Epithelial cell of esophagus (primary cell): ENCODE measurements around the gene COL1A1.

Experiments used
- DNase-seq: peaks from one replicate; pipeline ENCODE4 v3.0.0; 2010; ENCODE audit warnings: low read depth
- H3K4me3 ChIP-seq: 2 replicates; pipeline ENCODE4 v1.5.1; 2011; ENCODE audit warnings: mild to moderate bottlenecking, low read length, control low read depth
- TF ChIP-seq, protein P1 (sequence below): IDR thresholded peaks from 2 replicates; pipeline ENCODE4 v1.5.1; 2011; ENCODE audit warnings: low read depth, mild to moderate bottlenecking, low read length, control low read depth, inconsistent platforms; ENCODE audit not compliant: insufficient read depth; ENCODE audit errors: missing control alignments

The COL1A1 gene

DNA sequence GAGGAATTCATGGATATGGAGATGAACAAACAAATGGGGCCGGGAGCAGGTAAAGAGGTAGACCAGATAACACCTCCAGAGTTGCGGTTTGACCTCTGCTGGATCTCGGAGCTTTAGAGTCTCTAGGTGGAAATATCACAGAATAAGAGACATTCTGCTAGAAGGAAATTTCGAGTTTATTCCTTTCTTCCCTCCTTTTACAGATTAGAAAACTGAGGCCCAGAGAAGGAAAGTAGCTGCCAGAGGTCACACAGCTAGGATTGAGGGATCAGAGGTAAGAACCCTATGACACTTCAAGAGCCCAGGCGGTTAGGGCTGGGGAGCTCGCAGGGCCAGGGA, 7.7 kb upstream of the COL1A1 start:
- TF ChIP-seq, protein P1, sequence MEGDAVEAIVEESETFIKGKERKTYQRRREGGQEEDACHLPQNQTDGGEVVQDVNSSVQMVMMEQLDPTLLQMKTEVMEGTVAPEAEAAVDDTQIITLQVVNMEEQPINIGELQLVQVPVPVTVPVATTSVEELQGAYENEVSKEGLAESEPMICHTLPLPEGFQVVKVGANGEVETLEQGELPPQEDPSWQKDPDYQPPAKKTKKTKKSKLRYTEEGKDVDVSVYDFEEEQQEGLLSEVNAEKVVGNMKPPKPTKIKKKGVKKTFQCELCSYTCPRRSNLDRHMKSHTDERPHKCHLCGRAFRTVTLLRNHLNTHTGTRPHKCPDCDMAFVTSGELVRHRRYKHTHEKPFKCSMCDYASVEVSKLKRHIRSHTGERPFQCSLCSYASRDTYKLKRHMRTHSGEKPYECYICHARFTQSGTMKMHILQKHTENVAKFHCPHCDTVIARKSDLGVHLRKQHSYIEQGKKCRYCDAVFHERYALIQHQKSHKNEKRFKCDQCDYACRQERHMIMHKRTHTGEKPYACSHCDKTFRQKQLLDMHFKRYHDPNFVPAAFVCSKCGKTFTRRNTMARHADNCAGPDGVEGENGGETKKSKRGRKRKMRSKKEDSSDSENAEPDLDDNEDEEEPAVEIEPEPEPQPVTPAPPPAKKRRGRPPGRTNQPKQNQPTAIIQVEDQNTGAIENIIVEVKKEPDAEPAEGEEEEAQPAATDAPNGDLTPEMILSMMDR: no peak
- no peak overlapping the region for H3K4me3 ChIP-seq
- no peak for DNase-seq

DNA sequence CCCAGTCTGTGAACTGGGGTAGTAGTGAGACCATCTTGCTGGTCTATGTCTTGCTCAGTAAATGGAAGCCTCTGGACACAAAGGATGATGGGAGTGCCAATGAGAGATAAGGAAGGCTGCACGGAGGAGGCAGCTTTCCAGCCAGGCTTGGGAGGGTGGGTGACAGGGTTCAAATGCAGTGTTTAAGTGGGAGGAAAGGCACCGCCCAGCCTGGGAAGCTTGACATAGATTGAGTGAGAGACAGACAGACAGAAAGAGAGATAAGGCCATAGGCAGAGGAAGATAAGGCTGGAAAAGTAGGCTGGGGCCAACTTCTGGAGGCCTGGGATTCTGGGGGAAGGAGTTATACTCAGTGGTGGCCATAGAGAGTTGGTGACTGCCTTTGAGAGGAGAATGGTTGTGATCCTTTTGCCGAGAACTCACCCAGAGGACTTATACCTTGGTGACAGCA, 7.2 kb upstream of the COL1A1 start:
- no peak for DNase-seq
- TF ChIP-seq, protein P1: no peak
- no peak overlapping the region for H3K4me3 ChIP-seq

DNA sequence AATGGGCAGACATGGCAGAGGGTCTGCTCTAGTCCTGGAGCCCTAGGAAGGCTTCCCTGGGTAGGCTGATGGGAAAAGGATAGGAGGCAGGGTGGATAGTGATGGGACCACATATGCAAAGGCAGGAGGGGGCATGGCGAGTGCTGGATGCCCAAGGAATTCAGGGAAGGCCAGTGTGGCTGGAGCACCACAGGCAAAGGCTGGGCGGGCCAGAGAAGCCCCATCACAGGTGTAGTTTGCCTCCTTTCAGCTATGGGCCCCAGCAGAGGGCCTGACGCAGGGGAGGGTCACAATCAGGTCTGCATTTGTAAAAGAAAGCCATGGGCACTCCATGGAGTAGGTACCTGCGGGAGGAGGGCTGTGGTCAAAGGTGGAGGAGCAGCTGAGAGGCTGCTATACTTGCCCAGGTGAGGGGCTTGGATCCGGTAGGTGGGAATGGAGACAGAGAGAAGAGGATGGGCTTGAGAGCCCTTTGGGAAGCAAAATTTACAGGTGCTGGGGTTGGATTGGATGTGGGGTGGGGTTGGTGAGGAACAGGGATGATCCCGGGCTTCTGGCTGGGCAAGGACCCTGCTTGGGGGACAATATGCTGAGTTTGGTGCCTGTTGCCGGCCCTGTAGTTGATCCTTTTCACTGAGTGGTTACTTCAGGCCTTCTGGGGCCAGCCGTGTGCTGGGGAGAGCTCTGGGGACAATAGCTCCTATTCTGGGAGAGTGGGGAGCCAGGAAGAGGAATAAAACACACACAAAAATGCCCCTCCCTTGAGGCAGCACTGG, 6.5 kb upstream of the COL1A1 start:
- H3K4me3 ChIP-seq: no peak overlapping the region
- DNase-seq: no peak
- TF ChIP-seq, protein P1: no peak

DNA sequence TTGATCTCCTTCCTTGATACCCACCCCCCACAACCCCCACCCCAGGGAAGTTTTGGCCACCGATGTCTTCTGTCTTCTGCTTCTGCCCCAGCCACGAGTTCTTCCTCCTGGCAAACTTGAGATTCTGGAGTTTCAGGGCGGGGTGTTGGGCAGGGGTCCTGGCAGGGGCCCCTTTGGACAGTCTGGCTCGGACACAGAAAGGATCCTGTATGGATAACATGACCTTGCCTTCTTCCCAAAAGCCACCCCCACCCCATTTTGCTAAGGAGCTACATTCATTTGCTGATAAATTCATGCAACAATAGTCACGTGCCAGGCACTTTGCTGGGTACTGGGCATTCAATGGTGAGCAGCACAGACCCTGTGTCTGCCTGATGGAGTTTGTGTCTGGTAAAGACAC, 5.9 kb upstream of the COL1A1 start:
- no peak for DNase-seq
- TF ChIP-seq, protein P1: no peak
- no peak overlapping the region for H3K4me3 ChIP-seq

DNA sequence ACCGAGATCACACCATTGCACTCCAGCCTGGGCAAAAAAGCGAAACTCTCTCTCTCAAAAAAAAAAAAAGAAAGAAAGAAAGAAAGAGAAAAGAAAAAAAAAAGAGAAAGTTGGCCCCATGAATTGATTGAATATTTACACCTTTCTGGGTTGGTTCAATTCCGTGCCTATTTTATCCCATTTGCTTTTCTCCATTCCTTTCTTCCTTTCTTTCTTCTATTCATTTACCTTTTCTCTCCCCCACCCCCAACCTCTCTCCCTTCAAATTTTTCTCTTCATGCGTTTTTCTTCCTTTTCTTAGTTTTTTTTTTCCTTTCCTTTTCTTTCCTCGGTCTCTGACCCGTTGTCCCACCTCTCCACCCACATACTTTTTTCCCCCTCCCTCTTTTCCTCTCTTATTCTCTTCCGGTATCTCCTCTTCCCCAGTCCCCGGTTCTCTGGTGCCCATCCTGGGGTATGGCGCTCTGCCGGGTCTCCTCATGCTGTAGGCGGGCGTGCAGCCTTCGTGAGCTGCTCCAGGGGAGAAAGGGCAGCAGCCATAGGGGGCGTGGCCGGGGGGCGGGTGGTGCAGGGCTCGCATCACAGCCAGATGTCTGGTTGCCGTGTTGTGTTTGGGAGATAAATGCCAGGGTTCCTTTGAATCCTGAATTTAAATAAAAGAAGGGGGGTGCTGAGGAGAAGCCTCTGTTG, 5.3 kb upstream of the COL1A1 start:
- TF ChIP-seq, protein P1: no peak
- no peak for DNase-seq
- no peak overlapping the region for H3K4me3 ChIP-seq

DNA sequence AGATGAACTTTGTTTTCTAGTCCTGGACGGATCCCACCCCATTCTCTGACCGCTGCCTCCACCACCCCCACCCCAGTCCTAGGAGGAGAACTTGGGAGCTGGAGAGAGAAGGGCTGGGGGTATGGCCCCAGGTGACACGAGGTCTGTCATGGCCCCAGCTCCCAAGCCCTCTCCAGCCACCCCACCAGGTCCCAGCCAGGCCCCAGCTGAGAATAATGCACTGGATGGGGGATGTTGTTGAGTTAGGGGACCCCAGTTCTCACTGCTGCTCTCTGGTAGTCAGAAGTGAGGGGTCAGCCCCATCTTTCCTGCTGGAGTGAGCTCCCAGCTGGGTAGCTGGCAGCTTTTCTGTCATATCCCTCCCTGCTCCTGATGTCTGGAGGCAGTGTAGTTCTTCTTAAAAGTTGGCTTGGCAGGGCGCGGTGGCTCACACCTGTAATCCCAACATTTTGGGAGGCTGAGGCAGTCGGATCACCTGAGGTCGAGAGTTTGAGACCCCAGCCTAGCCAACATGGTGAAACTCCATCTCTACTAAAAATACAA, 4.6 kb upstream of the COL1A1 start:
- no peak for DNase-seq
- TF ChIP-seq, protein P1: no peak
- no peak overlapping the region for H3K4me3 ChIP-seq
